HepG2 (cell line): Measurements from ENCODE around the gene CPSF7. TPM values are rescaled to one million over a fixed set of nuclear protein-coding genes. Genes with fewer than 3 reads are reported as not detected.

ENCODE experiments used
- ATAD3A ChIP-seq: sonication (generic); formaldehyde crosslinking; IDR thresholded peaks from 2 replicates; pipeline ENCODE4 v1.4.0; 2020; ENCODE audit warnings: missing genetic modification reagents
- DRAP1 ChIP-seq: IDR thresholded peaks from 2 replicates; pipeline ENCODE4 v1.6.1; 2016; ENCODE audit warnings: missing genetic modification reagents, missing compliant biosample characterization
- FIP1L1 ChIP-seq: fragments of 200-400 bp; formaldehyde crosslinking; IDR thresholded peaks from 2 replicates; pipeline ENCODE4 v1.6.1; 2018; ENCODE audit warnings: low read depth, mild to moderate bottlenecking, low read length, moderate library complexity, borderline replicate concordance; ENCODE audit not compliant: insufficient read depth
- HMGA1 ChIP-seq: sonication (generic); formaldehyde crosslinking; conservative IDR thresholded peaks from 2 replicates; pipeline ENCODE4 v1.4.0; 2020; ENCODE audit warnings: missing genetic modification reagents
- NCOA5 ChIP-seq: sonication (generic); formaldehyde crosslinking; IDR thresholded peaks from 2 replicates; pipeline ENCODE4 v1.4.0; 2020; ENCODE audit warnings: missing genetic modification reagents
- NFAT5 ChIP-seq: sonication (generic); formaldehyde crosslinking; IDR thresholded peaks from 2 replicates; pipeline ENCODE4 v1.4.0; 2020; ENCODE audit warnings: missing genetic modification reagents
- ONECUT2 ChIP-seq: sonication (generic); formaldehyde crosslinking; IDR thresholded peaks from 2 replicates; pipeline ENCODE4 v1.4.0; 2020; ENCODE audit warnings: missing genetic modification reagents
- POLR2G ChIP-seq: fragments of 200-400 bp; formaldehyde crosslinking; IDR thresholded peaks from 2 replicates; pipeline ENCODE4 v1.6.1; 2018; ENCODE audit warnings: mild to moderate bottlenecking, low read depth, low read length, moderate library complexity
- RERE ChIP-seq: IDR thresholded peaks from 2 replicates; pipeline ENCODE4 v1.6.1; 2016; ENCODE audit warnings: low read depth, missing genetic modification reagents, missing compliant biosample characterization
- SMARCE1 ChIP-seq: fragments of 450-650 bp; IDR thresholded peaks from 2 replicates; pipeline ENCODE4 v1.6.1; 2017; ENCODE audit warnings: borderline replicate concordance
- TFAP4 ChIP-seq: sonication (generic); IDR thresholded peaks from 2 replicates; pipeline ENCODE4 v1.6.1; 2016; ENCODE audit warnings: low read depth, borderline replicate concordance
- U2AF2 ChIP-seq: fragments of 200-400 bp; formaldehyde crosslinking; IDR thresholded peaks from 2 replicates; pipeline ENCODE4 v1.6.1; 2017; ENCODE audit warnings: low read depth, mild to moderate bottlenecking, low read length
- ZFP36L1 ChIP-seq: sonication (generic); formaldehyde crosslinking; IDR thresholded peaks from 2 replicates; pipeline ENCODE4 v1.8.0; 2022; ENCODE audit warnings: mild to moderate bottlenecking, missing genetic modification reagents, moderate library complexity
- ZNF136 ChIP-seq: sonication (generic); formaldehyde crosslinking; IDR thresholded peaks from 2 replicates; pipeline ENCODE4 v1.8.1; 2022; ENCODE audit warnings: low read depth, mild to moderate bottlenecking, moderate library complexity, missing genetic modification reagents
- ZNF17 ChIP-seq: sonication (generic); formaldehyde crosslinking; IDR thresholded peaks from 2 replicates; pipeline ENCODE4 v1.5.0; 2020; ENCODE audit warnings: mild to moderate bottlenecking, missing genetic modification reagents
- ZNF563 ChIP-seq: sonication (generic); formaldehyde crosslinking; IDR thresholded peaks from 2 replicates; pipeline ENCODE4 v1.8.0; 2022; ENCODE audit warnings: mild to moderate bottlenecking, moderate library complexity, missing genetic modification reagents
- ZSCAN9 ChIP-seq: IDR thresholded peaks from 2 replicates; pipeline ENCODE4 v1.6.1; 2016; ENCODE audit warnings: borderline replicate concordance
- polyA plus RNA-seq, 8 experiments: library from polyadenylated mRNA; depleted of rRNA in 3 of 8; stranded (reverse) in 7 of 8; unstranded in 1 of 8; fragments of >200 nt; fragmentation: Illumina TruSeq in 4 of 8; extraction: Trizol in 4 of 8; gene quantifications; 2 replicates each; pipeline versions ENCODE4 v1.2.1 to v1.2.3, GENCODE V29; 2011 to 2016; ENCODE audit warnings: low read depth in 4 of 8, missing spikeins in 1 of 8, mixed read lengths in 1 of 8; ENCODE audit not compliant: insufficient read depth in 1 of 8
- total RNA-seq, 5 experiments: library from RNA; depleted of rRNA; stranded (reverse); fragments of >200 nt; fragmentation: Illumina TruSeq; extraction: Trizol; gene quantifications; 2 replicates each; pipeline ENCODE4 v1.2.3, GENCODE V29; 2016; ENCODE audit warnings: low read depth in 1 of 5

CPSF7 gene
- total and polyA plus RNA-seq, 2 of the 13 experiments (the other 11 are each of a cell fraction or from before 2014, with no cell fraction given), result 34.1 to 36.8 TPM

- TF ChIP-seq RERE (0 out of 2 replicates have a peak, but pooled peaks have one; percentile 16), ONECUT2 (CRISPR knock-in tag) (no peak), U2AF2 (no peak), POLR2G (peak; percentile 91), ATAD3A (no peak; the same call in 1 of the 2 replicates), FIP1L1 (0 out of 2 replicates have a peak, but pooled peaks have one; percentile 47), ZNF136 (CRISPR knock-in tag) (0 out of 2 replicates have a peak, but pooled peaks have one; percentile 59), ZNF17 (CRISPR knock-in tag) (no peak), ZNF563 (CRISPR knock-in tag) (peak; percentile 93), DRAP1 (CRISPR knock-in tag) (peak; percentile 65), SMARCE1 (no peak), NCOA5 (CRISPR knock-in tag) (no peak), HMGA1 (CRISPR knock-in tag) (no peak), ZSCAN9 (CRISPR knock-in tag) (0 out of 2 replicates have a peak, but pooled peaks have one; percentile 33), ZFP36L1 (CRISPR knock-in tag) (peak; percentile 67), NFAT5 (CRISPR knock-in tag) (peak; percentile 88), TFAP4 (peak; percentile 70; the same call in 1 of the 2 replicates)
These were observed at the start of gene CPSF7, which contains the start of gene SDHAF2 (continued) for GRCh38 chr11:61429691-61430582.
